DOHH2 (cell line): ENCODE results near the gene SLITRK3.

ENCODE experiments used
- EZH2phosphoT487 ChIP-seq: fragments of 200-600 bp; sonication (generic); IDR thresholded peaks from 2 replicates; pipeline ENCODE4 v1.6.1; 2017; ENCODE audit warnings: borderline replicate concordance, mild to moderate bottlenecking, antibody characterized with exemption, low read length, moderate library complexity, mixed read lengths
- TF ChIP-seq, protein P1 (sequence below): fragments of 200-600 bp; sonication (generic); IDR thresholded peaks from one replicate; pipeline ENCODE4 v1.5.1; 2014; ENCODE audit warnings: antibody characterized with exemption, mild to moderate bottlenecking, low read depth, low read length; ENCODE audit not compliant: poor library complexity, severe bottlenecking

DNA sequence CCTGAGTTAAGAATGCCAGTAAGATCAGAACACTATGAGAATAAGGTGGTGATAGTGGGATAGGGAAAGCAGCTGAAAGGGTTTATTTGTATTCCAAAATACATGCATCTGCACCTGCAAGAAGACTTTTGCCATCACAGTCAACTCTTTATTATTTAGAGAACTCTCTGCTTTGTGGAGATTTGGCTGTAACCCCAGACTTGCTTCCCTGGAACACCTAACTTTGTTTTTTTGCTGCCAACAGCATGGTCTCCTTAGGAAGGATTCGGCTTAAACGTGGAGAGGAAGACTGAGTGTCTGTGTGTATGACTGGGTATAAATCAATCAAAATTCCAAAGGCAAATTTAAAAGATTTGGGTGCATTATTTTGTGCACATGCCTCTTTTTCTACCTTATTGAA is 21.6 kb upstream of the SLITRK3 start:
- TF ChIP-seq, protein P1, sequence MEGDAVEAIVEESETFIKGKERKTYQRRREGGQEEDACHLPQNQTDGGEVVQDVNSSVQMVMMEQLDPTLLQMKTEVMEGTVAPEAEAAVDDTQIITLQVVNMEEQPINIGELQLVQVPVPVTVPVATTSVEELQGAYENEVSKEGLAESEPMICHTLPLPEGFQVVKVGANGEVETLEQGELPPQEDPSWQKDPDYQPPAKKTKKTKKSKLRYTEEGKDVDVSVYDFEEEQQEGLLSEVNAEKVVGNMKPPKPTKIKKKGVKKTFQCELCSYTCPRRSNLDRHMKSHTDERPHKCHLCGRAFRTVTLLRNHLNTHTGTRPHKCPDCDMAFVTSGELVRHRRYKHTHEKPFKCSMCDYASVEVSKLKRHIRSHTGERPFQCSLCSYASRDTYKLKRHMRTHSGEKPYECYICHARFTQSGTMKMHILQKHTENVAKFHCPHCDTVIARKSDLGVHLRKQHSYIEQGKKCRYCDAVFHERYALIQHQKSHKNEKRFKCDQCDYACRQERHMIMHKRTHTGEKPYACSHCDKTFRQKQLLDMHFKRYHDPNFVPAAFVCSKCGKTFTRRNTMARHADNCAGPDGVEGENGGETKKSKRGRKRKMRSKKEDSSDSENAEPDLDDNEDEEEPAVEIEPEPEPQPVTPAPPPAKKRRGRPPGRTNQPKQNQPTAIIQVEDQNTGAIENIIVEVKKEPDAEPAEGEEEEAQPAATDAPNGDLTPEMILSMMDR = no peak
- no peak for TF ChIP-seq EZH2phosphoT487
